Hematopoietic multipotent progenitor cell treated with erythropoietin and hydrocortisone succinate and interleukin-3 and kit ligand, for 8 days (in vitro differentiated cells): ENCODE measurements around the gene CADM1.

Source experiments
- DNase-seq: peaks from one replicate; pipeline ENCODE4 v3.0.0-alpha.2; 2015

Gene CADM1

DNA sequence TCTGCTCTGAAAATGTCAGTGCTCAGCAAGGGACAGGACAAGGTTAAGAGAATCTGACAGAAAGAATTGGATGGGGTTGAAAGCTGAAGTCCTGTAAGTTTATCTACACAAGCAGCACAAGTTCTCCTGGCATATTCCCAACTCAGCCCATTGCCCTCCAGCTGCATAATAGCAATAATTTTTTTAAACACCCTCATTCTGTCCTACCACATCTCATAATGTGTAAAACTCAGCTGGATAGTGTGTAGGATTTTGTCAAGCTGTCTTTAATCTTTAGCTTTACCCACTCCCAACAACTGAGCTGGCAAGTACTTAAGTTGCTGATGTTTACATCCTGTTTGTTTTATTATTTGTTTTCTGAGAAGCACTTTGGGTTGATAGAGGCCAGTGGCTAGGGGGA, 158.9 kb downstream of the CADM1 start:
- DNase-seq = no peak

DNA sequence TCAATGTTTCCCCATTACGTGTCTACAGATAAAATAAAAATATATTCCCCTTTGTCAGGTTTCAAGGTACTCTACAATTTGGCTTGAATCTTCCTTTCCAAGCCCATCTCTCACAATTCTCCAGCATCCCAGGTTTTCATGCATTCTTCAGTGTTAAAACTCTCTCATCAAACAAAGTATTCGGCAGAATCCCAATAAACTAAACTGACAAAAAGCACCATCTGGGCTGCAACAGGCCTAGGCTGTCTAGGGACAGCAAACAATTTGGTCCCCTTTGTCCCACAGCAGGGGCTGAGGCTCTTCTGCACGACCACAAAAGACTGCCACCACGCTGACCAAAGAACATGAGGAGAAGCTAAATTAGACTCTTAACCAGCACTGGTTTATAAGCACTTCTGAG, 159.4 kb downstream of the CADM1 start:
- no peak for DNase-seq

DNA sequence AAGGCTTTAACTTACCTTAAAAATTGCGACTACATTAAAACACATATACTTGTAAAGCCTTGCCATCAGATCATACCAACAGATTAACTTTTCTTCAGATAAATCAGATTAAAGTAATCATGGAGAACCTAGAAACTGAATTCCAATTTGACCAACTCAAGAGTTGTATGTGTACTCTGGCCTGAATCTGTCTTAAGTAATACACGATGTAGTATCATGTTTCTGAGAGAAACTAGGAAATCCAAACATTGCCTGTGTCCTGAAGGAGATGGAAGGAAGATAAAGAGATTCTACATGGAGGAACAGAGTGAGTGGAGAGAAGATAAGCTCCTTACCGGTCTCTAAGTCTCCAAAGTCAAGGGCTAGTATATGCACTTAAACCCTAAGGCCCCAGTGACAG, 162.1 kb downstream of the CADM1 start:
- no peak for DNase-seq

DNA sequence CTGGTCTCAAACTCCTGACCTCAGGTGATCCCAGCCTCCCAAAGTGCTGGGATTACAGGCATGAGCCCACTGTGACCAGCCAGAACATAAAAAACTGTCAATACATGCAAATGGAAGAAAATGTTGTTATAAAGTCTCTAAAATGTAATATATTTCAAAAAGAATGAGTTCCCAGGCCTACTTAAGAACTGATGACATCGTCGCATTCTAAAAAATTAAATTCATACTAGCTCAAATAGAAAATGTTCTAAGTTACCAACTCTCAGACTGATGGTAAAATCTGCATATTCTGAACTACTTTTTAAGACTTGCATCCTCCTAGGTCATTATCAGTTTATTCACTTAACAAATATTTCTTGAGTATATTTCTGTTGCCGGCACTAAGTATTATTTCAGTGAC, 163.3 kb downstream of the CADM1 start:
- DNase-seq = no peak

DNA sequence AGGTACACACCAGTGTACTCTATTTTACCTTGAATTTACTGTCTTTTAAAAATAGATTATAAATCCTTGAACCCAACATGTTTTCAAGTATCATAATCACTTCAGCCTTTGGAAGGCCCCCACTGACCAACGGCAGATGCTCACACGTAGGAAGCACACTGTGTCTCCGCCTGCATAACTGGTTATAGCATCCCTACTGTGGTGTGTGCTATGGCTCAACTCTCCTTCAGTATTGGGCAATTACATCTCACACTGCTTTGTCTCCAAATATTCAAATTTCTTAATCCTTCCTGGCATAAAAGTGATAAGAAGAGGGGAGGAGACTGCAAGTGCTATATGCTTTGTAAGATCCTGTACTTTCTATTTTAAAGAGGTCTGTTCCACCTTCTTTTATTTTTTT, 165.7 kb downstream of the CADM1 start:
- DNase-seq = no peak

DNA sequence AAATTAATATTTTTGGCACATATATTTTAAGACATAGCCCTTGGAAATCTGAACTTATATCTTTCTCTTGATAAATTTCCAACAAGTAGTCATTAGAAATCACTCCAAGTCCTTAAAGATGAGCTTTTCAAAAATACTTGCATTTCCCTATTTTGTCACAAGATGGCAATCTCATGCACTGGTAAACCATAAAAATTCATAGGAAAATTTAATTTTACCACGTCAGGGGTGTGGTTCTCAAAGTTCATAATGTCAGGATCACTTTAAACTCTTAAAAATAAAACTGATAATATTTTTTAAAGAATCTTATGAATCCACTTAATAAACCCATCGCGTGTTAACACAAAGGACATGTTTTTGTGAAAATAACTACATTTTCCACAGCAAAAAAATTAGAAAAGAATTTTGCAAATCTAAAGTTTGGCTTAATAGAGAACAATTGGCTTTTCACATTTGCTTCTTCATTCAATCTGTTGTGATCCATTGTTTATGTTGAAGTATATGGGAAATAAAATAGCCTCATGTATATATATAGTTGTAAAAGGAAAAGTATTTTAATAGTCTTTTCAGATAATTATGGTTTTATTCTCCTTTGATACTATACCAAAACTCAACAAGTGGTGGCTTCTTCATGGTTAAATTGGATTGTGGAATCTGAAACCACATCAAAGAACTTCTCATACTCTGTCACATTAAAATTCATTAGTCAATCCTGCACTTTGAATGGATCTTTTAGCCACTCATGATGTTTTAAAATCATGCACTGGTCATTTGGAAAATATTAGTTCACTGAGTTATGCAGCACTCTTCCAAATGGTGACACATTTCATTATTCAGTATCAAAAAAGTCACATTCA, 169.1 kb downstream of the CADM1 start:
- peak; percentile 41 for DNase-seq

DNA sequence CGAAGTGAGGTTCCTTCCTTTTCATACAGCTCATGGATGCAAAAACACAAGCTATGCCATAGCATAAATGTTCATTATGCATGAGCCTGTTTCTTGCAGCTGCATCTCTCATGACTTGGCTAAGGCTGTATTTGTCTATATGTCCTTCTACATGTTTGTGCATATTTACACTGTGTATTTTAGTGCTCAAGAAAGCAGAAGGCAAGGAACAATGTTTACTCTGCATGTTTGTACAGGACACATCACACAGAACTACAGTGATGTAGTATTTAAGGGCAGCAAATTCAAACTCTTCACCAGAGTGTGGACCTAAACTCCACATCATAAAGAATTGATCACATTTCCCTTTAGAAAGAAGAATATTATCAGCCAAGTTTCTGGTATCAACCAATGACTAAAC, 170.3 kb downstream of the CADM1 start:
- no peak for DNase-seq

DNA sequence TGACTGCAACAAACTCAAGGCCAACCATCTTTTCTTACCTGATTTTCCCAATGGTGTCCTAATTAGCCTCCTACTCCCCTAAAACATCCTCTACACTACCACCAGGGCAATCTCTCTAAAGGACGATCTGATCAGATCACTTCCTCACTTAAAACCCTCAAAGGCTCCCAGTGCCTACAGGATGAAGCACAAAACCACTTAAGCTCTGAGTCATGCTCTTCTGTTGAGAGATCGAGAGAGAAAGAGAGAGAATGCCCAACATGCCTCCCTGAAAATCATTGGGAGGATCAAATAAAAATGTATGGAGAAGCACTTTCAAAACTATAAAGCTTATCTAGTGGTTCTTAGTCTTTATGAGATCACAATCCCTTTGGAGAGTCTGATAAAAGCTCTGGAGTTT, 171.1 kb downstream of the CADM1 start:
- DNase-seq = no peak

DNA sequence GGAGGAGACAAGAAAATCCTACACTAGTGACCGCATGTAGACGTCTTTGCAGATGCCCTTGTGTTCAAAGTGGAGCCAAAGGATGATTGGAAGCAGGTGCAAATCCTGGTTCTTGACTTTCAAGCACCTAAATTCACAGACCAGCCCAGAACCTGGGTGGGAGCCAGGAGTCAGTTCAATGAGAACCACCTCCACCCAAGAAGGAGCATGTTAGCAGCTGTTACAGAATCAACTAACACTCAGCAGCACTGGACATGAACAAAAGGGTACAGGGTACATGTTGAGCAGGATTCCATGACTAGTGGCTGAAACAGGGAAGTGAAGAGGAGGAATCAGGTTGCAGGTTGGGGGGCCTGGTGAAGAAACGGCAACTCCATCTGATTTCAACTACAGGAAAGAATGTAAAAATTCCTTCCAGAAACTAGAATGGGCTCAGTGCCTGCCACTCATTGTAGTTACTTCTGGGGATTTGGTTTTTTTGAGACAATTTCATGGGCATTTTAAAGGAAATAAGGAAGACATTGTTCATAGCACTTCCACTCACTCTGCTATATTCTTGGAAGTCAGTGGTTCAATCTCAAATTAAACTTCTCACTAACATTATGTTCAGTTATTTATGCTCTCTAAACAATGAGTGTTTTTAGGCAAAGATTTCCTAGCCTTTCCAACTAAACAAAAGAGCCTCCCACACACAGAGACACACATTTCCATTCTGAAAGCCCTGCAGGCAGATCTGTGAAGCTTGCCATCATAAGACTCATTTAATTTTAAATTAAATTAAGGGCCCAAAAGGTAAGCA, 173.3 kb downstream of the CADM1 start:
- no peak for DNase-seq

DNA sequence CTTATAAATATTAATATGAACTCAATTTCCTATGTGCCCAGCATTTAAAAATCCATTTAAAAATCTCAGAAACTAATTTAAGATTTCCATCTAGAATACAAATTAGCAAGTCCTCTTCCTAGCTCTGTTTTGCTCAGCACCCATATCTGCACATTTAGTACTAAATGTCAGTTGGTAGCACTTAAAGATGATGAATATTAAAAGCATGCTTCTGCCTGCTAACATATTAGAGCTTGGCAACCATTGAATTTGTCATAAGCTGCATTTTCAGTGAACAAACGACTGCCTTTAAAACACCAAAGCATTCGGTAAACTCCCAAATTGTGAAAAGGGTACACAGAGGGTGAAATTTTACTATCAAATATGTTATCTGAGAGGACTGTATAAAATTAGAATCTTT, 177.7 kb downstream of the CADM1 start:
- DNase-seq = no peak

DNA sequence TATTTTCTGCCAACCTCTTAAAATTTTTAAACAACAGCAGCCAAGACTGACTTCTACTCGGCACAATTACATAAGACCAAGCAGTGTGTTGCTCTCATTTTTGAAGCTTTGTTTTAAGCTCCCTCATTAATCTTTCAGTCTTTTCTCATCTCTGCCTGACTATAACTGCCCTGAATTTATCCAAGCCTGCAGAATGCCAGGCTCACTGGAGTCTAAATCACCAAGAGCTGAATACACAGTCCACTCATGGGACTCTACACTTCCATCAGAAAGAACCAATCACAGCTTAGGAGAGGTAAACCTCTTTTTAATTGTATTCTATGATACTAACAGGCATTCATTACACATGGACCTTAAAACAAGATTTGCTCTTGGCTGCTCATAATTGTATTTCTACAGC, 178.7 kb downstream of the CADM1 start:
- DNase-seq = no peak

DNA sequence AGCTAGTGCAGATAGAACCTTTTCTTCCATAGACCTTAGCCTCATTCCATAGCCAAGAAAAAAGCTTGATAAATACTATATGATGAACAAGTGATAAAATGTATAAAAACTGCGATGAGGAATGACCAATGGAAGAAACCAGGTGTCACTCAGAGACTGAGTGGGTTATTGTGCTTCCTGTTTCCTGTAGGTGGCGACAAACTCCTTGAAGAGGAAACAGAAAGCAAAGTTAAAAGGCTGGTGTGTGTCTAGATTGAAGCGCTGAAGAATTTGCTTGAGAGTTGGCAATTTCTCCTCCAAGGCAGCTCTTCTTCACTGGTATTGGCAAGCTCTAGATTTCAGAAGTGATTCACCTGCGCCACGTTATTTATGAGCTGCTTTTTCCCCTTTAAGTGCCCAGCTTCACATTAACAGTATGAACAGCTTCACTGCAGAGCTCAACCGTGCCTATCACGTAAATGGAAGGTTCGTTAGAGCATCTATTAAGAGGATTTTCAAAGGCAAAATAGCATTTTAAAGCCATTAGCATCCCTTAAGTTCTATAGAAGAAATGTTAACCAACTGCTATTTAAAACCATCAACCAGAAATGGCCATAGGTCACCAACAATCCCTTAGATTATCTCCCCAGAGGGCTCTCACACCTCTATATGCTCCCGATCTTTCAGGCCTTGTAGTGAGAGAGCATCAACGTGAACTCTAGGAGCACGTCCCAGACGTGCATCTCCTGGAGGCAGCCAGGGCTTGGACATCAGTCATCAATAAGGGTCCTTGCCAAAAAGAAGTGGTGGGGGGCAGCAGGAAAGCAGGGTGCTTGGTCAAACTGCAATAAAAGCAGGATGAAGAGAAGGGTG, 179.4 kb downstream of the CADM1 start:
- DNase-seq = peak; percentile 46

DNA sequence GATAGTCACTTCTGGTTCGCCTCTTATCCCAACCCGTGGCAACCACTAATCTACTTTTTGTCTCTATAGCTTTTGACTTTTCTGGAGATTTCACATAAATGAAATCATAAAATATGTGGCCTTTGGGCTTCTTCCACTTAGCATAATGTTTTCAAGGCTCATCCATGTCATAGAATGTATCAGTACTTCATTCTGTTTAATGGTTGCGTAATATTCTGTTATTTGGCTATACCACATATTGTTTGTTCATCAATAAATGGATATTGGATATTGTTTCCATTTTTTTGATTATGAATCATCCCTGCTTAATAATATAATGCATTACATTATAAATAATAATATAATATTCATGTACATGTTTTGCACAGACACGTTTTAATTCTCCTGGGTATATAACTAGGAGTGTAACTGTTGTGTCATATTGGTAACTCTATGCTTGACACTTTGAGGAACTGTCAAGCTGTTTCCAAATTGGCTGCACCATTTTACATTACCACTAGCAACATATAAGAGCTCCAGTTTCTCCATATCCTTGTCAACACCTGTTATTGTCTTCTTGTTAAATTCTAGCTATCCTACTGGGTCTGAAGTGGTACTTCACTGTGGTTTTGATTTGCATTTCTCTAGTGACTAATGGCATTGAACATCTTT, 181.5 kb downstream of the CADM1 start:
- DNase-seq = no peak

DNA sequence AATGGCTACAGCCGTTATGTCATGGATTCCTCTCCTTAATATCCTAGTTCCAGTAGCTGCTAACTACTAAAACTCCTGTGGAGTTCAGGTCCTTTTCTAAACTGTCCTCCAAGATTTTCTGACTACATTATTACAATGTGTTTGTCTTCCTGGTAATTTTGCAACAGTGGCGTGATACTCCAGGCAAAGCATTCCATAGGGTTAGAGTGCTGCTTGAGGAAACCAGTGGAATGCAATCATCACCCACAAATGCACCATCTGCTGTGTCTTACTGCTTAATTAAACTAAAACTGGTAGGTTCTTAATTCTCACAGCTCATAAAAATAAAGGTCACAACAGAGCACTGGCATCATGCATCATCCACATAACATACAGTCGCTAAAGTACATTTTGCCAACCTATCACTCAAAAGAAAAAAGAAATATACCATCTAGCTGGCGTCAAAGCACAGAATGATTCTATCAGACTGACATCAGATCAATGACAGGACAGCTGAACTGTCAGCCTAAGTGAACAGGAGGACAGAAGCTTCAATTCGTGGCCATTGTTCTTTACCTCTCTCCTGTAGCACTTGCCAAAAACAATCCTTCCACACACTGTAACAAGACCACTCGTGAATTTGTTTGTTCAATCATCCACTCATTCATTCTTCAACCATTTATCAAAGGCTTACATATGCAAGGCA, 182.5 kb downstream of the CADM1 start:
- no peak for DNase-seq

DNA sequence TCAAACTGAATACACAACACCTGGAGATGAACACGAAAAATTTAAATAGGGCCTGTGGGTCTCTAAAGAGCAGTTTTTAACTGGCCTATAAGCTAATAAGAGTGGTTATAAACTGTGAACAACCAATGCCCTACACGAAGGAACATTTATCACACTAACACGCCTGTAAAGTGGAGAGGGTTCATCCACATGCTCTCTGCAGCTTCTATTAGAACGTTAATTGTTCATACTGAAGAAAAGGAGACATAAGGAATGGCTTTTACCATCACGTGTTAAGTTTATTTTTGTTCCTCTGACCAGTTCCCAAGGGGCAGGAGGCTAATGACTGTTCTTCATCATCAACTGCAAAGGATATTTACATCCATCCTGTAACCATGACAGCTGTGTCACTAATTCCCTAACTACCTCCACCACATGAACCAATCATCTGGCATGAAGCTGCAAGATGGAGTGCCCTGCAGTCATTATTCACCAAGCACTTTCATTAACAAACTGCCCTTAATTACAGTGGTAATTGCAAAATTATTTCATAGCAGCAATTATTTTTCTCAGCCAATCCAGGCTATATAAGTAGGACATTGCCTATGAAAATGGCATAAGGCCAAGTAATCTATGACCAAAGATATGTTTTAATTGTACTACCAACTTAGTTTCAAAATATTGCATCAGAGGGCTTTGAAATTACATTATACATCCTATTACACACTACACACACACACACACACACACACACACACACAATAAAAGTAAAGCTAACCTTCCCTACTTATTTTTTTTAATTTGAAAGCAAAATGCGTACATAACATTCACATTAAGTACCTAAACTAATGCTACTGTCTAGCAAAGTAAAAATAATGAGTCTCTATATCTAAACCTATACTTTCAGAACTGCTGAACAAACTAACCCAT, 186.7 kb downstream of the CADM1 start:
- no peak for DNase-seq

DNA sequence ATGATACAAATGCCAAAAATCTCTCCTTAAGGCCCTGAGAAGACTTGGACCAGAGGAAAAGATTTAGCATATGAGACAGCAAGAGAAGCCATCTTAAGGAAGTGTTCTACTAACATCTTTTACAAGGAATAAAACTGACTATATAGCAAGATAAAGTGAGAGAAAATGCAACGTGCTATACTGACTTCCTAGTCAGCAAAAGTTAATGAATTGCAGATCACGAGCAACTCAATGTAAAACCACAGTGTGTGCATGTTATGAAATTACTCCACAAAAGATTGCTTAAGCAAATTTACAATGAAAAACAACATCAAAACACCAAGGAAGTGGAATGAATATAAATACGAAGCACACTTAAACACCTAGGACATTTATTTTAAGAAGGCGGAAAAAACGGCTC, 187.5 kb downstream of the CADM1 start:
- DNase-seq = no peak

DNA sequence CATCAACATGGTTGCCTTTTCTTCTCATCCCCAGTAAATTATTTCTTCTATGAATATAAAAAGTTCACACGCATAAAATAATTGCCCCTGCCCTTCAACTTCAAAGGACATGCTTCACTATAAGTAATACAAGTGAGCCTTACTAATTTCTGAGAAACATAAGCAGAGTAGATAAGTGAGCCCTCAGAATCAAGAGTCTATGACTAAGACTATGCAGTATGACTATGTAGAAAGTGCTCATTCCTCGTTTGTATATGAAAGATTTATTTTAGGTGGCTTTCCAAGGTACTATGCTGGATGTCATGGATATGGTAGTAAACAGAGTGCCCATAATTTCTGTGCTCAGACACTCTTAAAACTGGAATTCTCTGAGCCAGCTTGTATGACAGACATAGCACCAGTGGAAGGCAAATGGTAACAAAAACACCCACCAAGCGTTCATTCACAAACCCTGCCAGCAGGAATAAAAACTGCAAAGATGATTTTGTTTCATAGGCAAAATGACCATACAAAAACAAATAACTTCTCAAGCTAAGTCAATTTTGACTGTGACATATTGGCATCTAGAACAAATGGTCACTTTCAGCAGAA, 189.8 kb downstream of the CADM1 start:
- no peak for DNase-seq

DNA sequence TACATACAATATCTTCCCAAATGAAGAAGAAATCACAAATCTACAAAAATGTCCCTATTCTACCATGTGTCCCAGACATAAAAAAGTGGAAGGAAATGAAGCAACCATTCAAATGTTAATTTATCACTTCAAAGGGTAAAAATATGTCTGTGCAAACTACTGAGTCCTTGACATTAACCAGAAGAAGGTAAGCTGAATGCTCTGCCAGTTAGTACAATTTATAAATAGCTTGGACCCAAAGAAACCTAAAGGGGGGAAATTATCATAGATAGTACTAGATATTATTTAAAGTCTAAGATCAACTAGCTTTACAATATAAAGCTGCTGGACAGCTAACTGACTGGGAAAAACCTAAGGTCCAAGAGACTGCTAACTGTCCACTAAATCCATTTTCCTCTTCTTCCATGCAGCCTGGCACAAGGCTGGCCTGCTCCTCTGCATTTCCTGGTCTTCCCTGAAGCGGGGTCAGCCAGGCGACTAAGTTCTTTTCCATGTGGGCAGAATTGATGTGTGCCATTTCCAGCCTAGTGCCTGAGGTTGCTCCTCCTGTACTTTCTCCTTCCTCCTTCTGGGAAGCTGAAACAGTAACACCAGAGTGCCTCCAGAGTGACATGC, 190.9 kb downstream of the CADM1 start:
- DNase-seq = no peak

DNA sequence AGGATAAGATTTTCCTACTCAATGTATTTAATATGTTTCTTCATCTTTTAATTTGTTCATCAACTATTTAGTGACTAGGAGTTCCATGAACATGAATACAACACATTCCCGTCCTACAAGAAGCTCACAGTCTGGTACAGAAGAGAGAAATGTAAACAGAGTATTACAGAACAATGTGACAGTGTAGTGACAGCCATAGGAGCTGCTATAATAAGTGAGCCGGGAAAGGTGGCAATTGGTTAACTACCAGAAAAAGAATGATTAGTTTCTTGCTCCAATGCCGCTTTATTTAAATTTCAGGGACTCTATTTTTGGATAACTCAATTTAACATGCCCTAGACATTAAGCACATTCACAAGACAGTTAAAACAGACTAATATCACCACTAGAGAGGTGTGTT, 192.3 kb downstream of the CADM1 start:
- DNase-seq = no peak

DNA sequence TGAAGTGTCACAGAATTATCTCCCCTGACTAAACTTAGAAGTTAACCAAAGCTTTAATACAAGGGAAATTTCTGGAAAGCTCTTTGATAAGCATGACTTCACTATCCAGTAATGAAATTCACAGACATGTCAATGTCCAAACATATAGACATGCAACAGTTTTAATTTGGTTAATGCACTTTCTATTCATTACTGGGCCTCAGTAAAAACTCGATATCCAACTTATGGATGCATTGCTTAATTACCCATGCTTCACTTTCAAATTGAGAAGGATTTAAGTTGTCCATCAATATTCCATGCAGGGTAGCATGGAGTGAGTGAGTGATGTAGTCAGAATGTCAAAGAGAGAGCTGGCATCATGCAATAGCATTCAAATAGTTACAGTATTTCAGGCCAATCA, 197.5 kb downstream of the CADM1 start:
- DNase-seq = no peak
